Measurements from ENCODE around the gene MIPOL1.

Gene MIPOL1

GRCh38 chr14:37584211-37585100, 386.7 kb downstream of the MIPOL1 start:
- TF ChIP-seq CTCF (conservative IDR thresholded peaks at IDR 0.05; ENCODE audit: control insufficient read depth, insufficient read depth, low read depth, low read length), result no peak
- no peak for DNase-seq (ENCODE audit: low read depth)
- no peak overlapping the region for H3K4me3 ChIP-seq (ENCODE audit: control insufficient read depth, low read depth, low read length)

GRCh38 chr14:37585101-37585511, 387.4 kb downstream of the MIPOL1 start:
- no peak for DNase-seq (ENCODE audit: low read depth)
- H3K4me3 ChIP-seq (ENCODE audit: control insufficient read depth, low read depth, low read length), result no peak overlapping the region
- no peak for TF ChIP-seq CTCF (conservative IDR thresholded peaks at IDR 0.05; ENCODE audit: control insufficient read depth, insufficient read depth, low read depth, low read length)

GRCh38 chr14:37585971-37586796, 388.4 kb downstream of the MIPOL1 start:
- H3K4me3 ChIP-seq (ENCODE audit: control insufficient read depth, low read depth, low read length), result no peak overlapping the region
- DNase-seq (ENCODE audit: low read depth), result no peak
- no peak for TF ChIP-seq CTCF (conservative IDR thresholded peaks at IDR 0.05; ENCODE audit: control insufficient read depth, insufficient read depth, low read depth, low read length)

GRCh38 chr14:37586797-37587130, 389.0 kb downstream of the MIPOL1 start:
- no peak overlapping the region for H3K4me3 ChIP-seq (ENCODE audit: control insufficient read depth, low read depth, low read length)
- DNase-seq (ENCODE audit: low read depth), result no peak
- TF ChIP-seq CTCF (conservative IDR thresholded peaks at IDR 0.05; ENCODE audit: control insufficient read depth, insufficient read depth, low read depth, low read length), result no peak

DNA sequence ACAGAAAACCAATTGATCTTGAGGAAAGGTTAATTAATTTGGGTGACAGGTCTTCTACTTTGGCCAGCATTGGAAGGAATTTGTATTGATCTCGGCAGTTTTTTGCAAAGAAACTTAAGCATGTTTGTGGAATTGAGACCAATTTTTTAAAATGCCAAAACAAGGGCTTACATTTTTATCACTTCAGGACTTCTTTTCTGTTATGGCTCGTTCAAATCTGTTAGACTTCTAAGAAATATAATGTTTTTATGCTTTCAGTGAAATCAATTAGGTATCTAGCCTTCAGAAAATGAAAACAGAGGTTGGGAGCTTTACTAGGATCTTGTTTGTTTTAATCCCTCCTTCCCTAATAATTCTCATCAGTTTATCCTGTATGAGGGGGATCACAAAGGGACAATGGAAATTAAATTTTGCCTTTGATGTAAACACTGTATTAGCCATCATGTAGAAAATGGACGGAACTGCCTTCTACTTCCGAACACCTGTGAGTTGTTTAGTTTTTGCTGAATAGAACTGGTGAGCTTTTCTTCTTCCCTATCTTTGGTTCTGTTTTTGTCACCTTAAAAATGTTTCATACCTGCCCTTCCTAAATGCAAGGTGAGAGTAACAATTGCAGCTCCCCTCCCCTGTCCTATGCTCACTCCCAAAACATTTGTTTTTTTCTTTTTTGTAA, 389.5 kb downstream of the MIPOL1 start:
- TF ChIP-seq CTCF (conservative IDR thresholded peaks at IDR 0.05; ENCODE audit: control insufficient read depth, insufficient read depth, low read depth, low read length), result no peak
- no peak overlapping the region for H3K4me3 ChIP-seq (ENCODE audit: control insufficient read depth, low read depth, low read length)
- DNase-seq (ENCODE audit: low read depth), result no peak

- no peak for TF ChIP-seq CTCF (conservative IDR thresholded peaks at IDR 0.05; ENCODE audit: control insufficient read depth, insufficient read depth, low read depth, low read length)
- H3K4me3 ChIP-seq (ENCODE audit: control insufficient read depth, low read depth, low read length), result no peak overlapping the region
- no peak for DNase-seq (ENCODE audit: low read depth)
These were observed 390.3 kb downstream of the MIPOL1 start for GRCh38 chr14:37587881-37588666.

Measured in fibroblast of mammary gland (primary cell).